Chondrocyte (in vitro differentiated cells): ENCODE data around the gene ARHGAP29. TPM values are rescaled to one million over a fixed set of nuclear protein-coding genes. Genes with fewer than 3 reads are reported as not detected.

Experiments
- DNase-seq: peaks from one replicate; pipeline ENCODE4 v3.0.0; 2021; ENCODE audit warnings: mixed read lengths, low spot score
- H3K27ac Mint-ChIP-seq: one replicate; pipeline ENCODE4 v1.8.0; 2021; ENCODE audit warnings: mild to moderate bottlenecking, moderate library complexity, mixed read lengths; ENCODE audit not compliant: unreplicated experiment
- H3K27me3 Mint-ChIP-seq: 2 replicates; pipeline ENCODE4 v1.8.0; 2021; ENCODE audit warnings: low read depth, mixed read lengths
- H3K36me3 Mint-ChIP-seq: 2 replicates; pipeline ENCODE4 v1.8.0; 2021; ENCODE audit warnings: low read depth, mixed read lengths
- H3K4me1 Mint-ChIP-seq: 2 replicates; pipeline ENCODE4 v1.8.0; 2021; ENCODE audit warnings: low read depth, mild to moderate bottlenecking, mixed read lengths
- H3K4me3 Mint-ChIP-seq: one replicate; pipeline ENCODE4 v1.8.0; 2021; ENCODE audit warnings: mild to moderate bottlenecking, moderate library complexity, mixed read lengths; ENCODE audit not compliant: unreplicated experiment
- H3K9me3 Mint-ChIP-seq: 2 replicates; pipeline ENCODE4 v1.8.0; 2021; ENCODE audit warnings: low read depth, mixed read lengths
- CTCF ChIP-seq: fragments of 200-600 bp; sonication (generic); IDR thresholded peaks from 2 replicates; pipeline ENCODE4 v1.5.0; 2021; ENCODE audit warnings: antibody characterized with exemption, mild to moderate bottlenecking, moderate library complexity
- total RNA-seq: library from RNA; stranded (reverse); gene quantifications from 3 replicates; pipeline ENCODE4 v1.2.1, GENCODE V29; 2021

Gene ARHGAP29
- total RNA-seq, 1 donor from 2014 or later = 44.7 TPM

- no peaks in the 10 kb centered on the region for H3K36me3 Mint-ChIP-seq
- H3K27me3 Mint-ChIP-seq = no peaks in the 10 kb centered on the region
- H3K4me1 Mint-ChIP-seq = peaks cover 15% of the 10 kb centered on the region
- no peaks in the 10 kb centered on the region for H3K9me3 Mint-ChIP-seq
- no peak overlapping the region for H3K27ac Mint-ChIP-seq
- no peak for TF ChIP-seq CTCF
- no peak for DNase-seq
- H3K4me3 Mint-ChIP-seq = no peak overlapping the region
These were observed 46.1 kb upstream of the ARHGAP29 start for GRCh38 chr1:94283462-94283861.

- no peak overlapping the region for H3K27ac Mint-ChIP-seq
- H3K27me3 Mint-ChIP-seq = no peaks in the 10 kb centered on the region
- H3K4me1 Mint-ChIP-seq = peaks cover 22% of the 10 kb centered on the region
- no peak overlapping the region for H3K4me3 Mint-ChIP-seq
- no peak for TF ChIP-seq CTCF
- no peak for DNase-seq
- no peaks in the 10 kb centered on the region for H3K36me3 Mint-ChIP-seq
- H3K9me3 Mint-ChIP-seq = no peaks in the 10 kb centered on the region
These were observed 44.8 kb upstream of the ARHGAP29 start for GRCh38 chr1:94282143-94282711.

- Mint-ChIP-seq H3K27me3 (no peaks in the 10 kb centered on the region), H3K36me3 (no peaks in the 10 kb centered on the region), H3K4me1 (peaks cover 28% of the 10 kb centered on the region), H3K4me3 (no peak overlapping the region), H3K27ac (no peak overlapping the region), H3K9me3 (no peaks in the 10 kb centered on the region)
- DNase-seq = no peak
- TF ChIP-seq CTCF = no peak
These were observed 44.2 kb upstream of the ARHGAP29 start for GRCh38 chr1:94281361-94282142.

- Mint-ChIP-seq H3K9me3 (no peaks in the 10 kb centered on the region), H3K4me1 (peaks cover 37% of the 10 kb centered on the region), H3K27me3 (no peaks in the 10 kb centered on the region), H3K4me3 (no peak overlapping the region), H3K27ac (no peak overlapping the region), H3K36me3 (no peaks in the 10 kb centered on the region)
- no peak for DNase-seq
- no peak for TF ChIP-seq CTCF
These were observed 43.2 kb upstream of the ARHGAP29 start for GRCh38 chr1:94280541-94280940.

GRCh38 chr1:94279462-94279861, 42.1 kb upstream of the ARHGAP29 start:
- Mint-ChIP-seq H3K27ac (no peak overlapping the region), H3K9me3 (no peaks in the 10 kb centered on the region), H3K4me1 (peaks cover 35% of the 10 kb centered on the region), H3K36me3 (no peaks in the 10 kb centered on the region), H3K27me3 (no peaks in the 10 kb centered on the region), H3K4me3 (no peak overlapping the region)
- no peak for TF ChIP-seq CTCF
- no peak for DNase-seq
